ENCODE results near the gene YKT6.

- TF ChIP-seq POLR2AphosphoS5 (IDR thresholded peaks at IDR 0.05; ENCODE audit: low read depth, low read length) (no peak), REST (IDR thresholded peaks at IDR 0.05; ENCODE audit: insufficient read depth in 1 of 2, low read depth in 2 of 2, low read length in 2 of 2) (no peak), SIN3A (IDR thresholded peaks at IDR 0.05; ENCODE audit: borderline replicate concordance, insufficient read depth, low read length) (no peak), TAF1 (IDR thresholded peaks at IDR 0.05; ENCODE audit: borderline replicate concordance, insufficient read depth, low read length) (no peak)
These were observed 14.0 kb upstream of the YKT6 start for GRCh38 chr7:44186736-44187135.

All from PFSK-1 (cell line).